DOHH2 (cell line): Measurements from ENCODE around the gene MLLT10.

Experiments used
- EZH2phosphoT487 ChIP-seq: fragments of 200-600 bp; sonication (generic); IDR thresholded peaks from 2 replicates; pipeline ENCODE4 v1.6.1; 2017; ENCODE audit warnings: borderline replicate concordance, mild to moderate bottlenecking, antibody characterized with exemption, low read length, moderate library complexity, mixed read lengths
- TF ChIP-seq, protein P1 (sequence below): fragments of 200-600 bp; sonication (generic); IDR thresholded peaks from one replicate; pipeline ENCODE4 v1.5.1; 2014; ENCODE audit warnings: antibody characterized with exemption, mild to moderate bottlenecking, low read depth, low read length; ENCODE audit not compliant: poor library complexity, severe bottlenecking

DNA sequence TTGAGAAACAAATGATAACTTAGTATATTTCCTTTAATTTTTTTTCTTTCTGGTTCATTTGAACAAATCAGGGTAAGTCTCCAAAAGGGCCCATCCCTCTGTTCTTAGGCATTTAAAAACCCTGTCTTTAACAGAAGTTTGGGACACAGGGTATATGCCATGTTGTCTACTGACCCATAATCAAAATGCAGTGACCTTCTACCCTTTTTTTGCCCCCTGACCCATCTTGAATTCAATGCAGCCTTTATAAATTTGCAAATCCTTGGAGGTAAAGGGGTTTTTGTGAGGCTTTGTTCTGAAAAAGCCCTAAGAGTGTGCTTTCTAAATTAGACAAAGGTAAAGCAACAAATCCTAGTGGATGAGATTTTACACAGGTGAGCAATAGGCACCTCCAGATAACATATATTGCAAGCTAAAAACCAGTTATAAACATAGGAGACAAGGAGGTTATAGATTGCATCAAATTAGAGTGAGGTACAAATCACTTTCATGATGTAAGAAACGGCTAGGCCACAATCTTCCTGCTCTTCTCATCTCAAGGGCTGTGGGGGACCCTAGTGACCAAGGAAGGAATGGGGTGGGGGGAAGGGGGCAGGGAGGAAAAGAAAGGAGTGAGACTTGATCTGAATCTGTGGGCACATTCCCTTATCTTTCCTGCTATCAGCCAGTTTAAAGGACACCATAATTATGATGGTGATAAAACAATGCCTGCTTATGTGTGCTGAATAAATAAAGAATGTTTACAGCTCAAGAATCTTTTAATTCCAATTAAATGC lies 11.2 kb upstream of the MLLT10 start:
- TF ChIP-seq, protein P1, sequence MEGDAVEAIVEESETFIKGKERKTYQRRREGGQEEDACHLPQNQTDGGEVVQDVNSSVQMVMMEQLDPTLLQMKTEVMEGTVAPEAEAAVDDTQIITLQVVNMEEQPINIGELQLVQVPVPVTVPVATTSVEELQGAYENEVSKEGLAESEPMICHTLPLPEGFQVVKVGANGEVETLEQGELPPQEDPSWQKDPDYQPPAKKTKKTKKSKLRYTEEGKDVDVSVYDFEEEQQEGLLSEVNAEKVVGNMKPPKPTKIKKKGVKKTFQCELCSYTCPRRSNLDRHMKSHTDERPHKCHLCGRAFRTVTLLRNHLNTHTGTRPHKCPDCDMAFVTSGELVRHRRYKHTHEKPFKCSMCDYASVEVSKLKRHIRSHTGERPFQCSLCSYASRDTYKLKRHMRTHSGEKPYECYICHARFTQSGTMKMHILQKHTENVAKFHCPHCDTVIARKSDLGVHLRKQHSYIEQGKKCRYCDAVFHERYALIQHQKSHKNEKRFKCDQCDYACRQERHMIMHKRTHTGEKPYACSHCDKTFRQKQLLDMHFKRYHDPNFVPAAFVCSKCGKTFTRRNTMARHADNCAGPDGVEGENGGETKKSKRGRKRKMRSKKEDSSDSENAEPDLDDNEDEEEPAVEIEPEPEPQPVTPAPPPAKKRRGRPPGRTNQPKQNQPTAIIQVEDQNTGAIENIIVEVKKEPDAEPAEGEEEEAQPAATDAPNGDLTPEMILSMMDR: no peak
- no peak for TF ChIP-seq EZH2phosphoT487
